H54 (cell line): ENCODE measurements around the gene PXMP4.
A peak's percentile ranks its signal among the peaks of the same experiment; 100 is the strongest.

Experiments
- DNase-seq: peaks from one replicate; pipeline ENCODE4 v3.0.0; 2011; ENCODE audit warnings: low spot score, mixed read lengths; ENCODE audit not compliant: insufficient read length
- FAIRE-seq: peaks from 3 replicates; lab custom pipeline; 2011; peaks lifted over from hg19 to GRCh38; lab: Jason Lieb, UNC
- POLR2A ChIP-seq: IDR thresholded peaks from 2 replicates; pipeline ENCODE4 v1.6.1; 2011; ENCODE audit warnings: low read depth, mild to moderate bottlenecking, low read length

The PXMP4 gene

DNA sequence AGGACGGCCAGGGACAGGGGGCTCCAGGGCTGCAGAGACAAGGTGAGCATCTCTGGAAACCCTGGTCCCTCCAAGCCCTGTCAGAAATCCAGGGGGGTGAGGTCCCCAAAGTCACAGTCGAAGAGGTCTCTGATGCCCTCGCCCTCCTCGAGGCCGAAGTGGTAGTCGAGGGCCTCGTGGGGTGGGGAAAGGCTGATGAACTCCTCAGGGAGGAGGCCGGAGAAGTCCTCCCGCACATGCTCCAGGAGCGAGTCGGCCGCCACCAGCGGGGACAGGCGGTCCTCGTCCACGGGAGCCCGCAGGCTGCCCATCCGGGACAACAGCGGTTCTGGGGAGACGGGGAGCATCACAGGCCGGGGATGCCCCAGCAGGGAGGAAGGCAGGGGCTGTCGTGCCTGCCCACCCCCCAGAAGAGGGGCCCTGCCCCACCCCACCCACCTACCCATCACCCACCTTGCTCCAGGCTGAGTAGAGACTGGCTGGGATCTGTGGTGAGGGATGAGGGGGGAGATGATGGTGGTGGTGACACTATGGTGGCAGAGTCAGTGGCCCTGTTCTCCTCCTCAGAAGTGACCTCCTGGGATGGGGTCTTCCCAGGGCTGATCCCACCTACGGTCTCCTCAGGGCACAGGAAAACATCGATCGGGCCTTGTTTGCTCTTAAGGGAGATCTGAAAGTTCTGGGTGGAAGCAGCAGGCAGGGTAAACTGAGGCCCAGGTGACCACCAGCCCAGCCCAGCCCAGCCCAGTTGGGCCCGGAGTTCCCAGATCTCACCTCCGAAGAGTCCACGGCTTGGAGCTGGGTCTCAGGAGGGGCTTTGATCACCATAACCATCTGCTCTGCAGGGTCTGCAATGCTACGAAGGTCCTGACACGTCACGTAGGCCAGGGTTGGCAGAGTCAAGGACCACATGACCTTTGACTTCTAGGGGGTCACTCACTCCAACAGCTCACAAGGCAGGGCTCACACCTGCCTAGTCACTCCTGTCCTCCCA, 43.2 kb downstream of the PXMP4 start:
- no peak for FAIRE-seq
- DNase-seq, result no peak
- TF ChIP-seq POLR2A, result no peak

GRCh38 chr20:33676121-33676520, 44.0 kb downstream of the PXMP4 start:
- no peak for FAIRE-seq
- no peak for TF ChIP-seq POLR2A
- no peak for DNase-seq

- DNase-seq (no peak), FAIRE-seq (no peak)
- TF ChIP-seq POLR2A, result no peak
These were observed 44.8 kb downstream of the PXMP4 start for GRCh38 chr20:33675136-33675959.

DNA sequence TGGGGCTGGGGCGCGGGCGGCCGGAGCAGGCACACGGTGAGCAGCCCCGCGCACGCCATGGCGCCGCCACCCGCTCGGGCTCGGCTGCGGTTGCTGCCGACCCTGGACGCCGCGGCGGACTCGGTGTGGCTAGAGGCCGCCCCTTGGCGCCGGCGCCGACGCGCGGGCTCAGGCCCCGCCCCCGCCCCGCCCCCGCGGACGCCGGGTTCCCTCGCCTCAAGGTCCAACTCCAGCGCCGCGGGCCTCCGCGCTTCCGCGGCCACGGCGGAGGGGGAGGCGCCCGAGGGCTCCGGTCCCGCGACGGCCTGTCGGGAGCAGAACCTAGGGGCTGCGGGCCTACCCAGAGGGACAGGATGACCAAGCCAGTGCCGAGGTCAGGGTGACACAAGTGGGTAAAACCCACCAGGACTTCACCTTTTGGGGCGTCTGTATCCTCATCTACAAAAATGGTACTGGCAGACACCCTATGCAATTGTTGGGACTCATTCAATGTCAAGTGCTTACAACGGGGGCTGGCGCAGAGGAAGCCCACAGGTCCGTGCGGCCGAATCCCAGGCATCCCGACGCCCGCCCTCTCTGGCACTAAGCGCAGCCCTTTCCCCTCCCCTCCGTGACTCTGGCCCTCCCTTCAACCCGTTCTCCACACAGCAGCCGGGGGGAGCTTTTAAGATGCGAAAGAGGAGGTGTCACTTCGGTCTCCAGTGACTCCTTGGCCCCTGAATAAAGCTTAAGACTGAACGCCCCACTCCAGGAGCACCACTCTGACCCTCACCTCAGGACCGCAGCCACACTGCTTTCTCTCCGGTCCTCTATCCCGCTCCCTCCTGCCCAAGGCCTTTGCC, 45.6 kb downstream of the PXMP4 start, which contains the start of gene NECAB3:
Gene NECAB3, minus strand, starts transcription at position 135 of the 842 bp plus-strand sequence. Its CDS starts 76 bp downstream, at position 59.
- TF ChIP-seq POLR2A, result peak; percentile 95
- DNase-seq (peak; percentile 98), FAIRE-seq (no peak)

DNA sequence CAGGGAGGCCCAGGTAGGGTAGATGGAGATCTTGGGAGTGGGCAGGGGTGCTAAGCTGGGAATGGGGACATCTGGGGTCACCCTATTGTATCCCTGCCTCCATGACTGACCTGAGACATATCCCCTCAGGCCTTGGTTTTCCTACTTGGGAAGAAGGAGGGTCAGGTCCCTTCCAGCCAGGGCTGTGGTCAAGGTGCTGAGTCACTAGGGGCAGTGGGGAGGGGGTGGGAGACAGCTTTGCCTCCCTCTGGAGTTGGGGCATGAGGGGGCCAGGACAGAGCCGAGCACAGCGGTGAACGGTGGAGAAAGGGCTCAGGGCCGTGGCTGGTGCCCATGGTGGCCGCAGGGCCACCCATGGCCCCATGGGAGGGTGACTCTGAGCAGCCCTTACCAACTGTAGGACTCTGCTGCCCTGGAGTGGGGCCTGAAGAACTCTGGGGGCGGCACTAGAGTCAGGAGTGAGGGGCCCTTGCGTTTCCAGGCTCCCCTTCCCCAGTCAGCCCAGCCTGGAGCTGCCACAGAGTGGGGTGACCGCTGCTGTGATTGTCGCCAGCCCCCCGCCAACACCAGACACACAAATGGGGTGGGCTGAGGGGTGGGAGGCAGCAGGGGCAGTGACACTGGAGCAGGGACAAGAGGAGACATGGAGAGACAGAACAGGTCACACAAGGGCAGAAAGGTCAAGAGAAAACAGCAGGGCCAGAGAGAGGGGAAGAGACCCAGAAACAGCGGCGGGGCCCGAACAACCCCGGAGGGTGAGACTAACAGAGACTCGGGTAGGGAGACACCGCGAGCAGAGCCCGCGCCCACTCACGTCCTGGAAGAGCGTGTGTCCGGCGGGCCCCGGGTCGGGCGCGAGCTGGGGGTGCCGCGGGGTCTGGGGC, 46.5 kb downstream of the PXMP4 start:
- DNase-seq, result peak; percentile 95
- no peak for TF ChIP-seq POLR2A
- no peak for FAIRE-seq

GRCh38 chr20:33673114-33673409, 47.0 kb downstream of the PXMP4 start:
- FAIRE-seq (no peak), DNase-seq (no peak)
- TF ChIP-seq POLR2A, result no peak

DNA sequence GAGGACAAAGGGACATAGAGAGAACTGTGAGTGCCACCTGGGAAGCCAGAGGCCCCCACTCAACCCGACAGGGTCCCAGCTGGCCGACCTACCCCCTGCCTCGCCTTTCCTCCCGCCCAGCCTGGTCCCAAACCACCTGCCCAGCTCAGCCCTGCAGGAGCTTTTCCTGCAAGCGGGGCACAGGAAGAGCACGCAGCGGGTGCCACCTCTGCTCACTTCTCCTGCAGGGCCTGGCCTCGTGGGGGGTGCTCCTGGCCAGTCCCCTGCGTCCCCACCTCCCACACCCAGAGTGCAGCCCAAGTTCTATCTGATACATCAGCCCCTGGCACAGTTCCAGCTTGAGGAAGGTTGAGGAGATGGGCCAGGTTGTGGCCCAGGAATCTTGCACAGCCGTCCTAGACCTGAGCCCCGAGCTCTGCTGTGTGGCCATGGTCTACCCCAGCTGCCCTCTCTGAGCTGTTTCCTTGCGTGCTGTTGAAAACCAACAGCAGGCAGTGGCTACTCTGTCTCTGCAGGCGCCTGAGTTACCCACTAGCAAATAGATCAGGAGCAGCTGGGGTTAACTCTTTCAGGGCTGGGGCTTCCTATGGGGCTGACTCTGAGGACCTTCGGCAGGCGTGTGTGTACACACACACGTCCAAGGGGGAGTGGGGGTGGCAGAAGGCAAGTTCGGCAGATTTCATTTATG, 47.5 kb downstream of the PXMP4 start:
- FAIRE-seq (no peak), DNase-seq (no peak)
- TF ChIP-seq POLR2A, result no peak

- DNase-seq (no peak), FAIRE-seq (no peak)
- TF ChIP-seq POLR2A, result no peak
These were observed 48.4 kb downstream of the PXMP4 start for GRCh38 chr20:33671573-33672288.

GRCh38 chr20:33670715-33671499, 49.2 kb downstream of the PXMP4 start:
- TF ChIP-seq POLR2A, result no peak
- FAIRE-seq (no peak), DNase-seq (no peak)

GRCh38 chr20:33669873-33670640, 50.1 kb downstream of the PXMP4 start:
- FAIRE-seq (no peak), DNase-seq (no peak)
- TF ChIP-seq POLR2A, result no peak
